ENCODE measurements around the gene RABEP2. TPM values are rescaled to one million over a fixed set of nuclear protein-coding genes. Genes with fewer than 3 reads are reported as not detected.
A peak's percentile ranks its signal among the peaks of the same experiment; 100 is the strongest.

RABEP2 gene
- total RNA-seq, 1 donor from 2014 or later = 35.2 TPM

- TF ChIP-seq CTCF (conservative IDR thresholded peaks at IDR 0.05; ENCODE audit: low read depth, low read length) = no peak
- H3K4me3 ChIP-seq (ENCODE audit: low read depth, low read length) = peak overlapping the region; percentile 73
- DNase-seq (ENCODE audit: low read depth) = no peak
Observed at GRCh38 chr16:28879841-28880588, 45.0 kb downstream of the RABEP2 start.

- H3K4me3 ChIP-seq (ENCODE audit: low read depth, low read length) = peak overlapping the region; percentile 73
- no peak for DNase-seq (ENCODE audit: low read depth)
- TF ChIP-seq CTCF (conservative IDR thresholded peaks at IDR 0.05; ENCODE audit: low read depth, low read length) = no peak
Observed at GRCh38 chr16:28879261-28879840, 45.7 kb downstream of the RABEP2 start.

GRCh38 chr16:28878083-28878926 is 46.7 kb downstream of the RABEP2 start, which contains the start of gene ATP2A1:
Gene ATP2A1, plus strand, starts transcription at chr16:28878488. Its CDS starts 184 bp downstream, at chr16:28878672.
- no peak for TF ChIP-seq CTCF (conservative IDR thresholded peaks at IDR 0.05; ENCODE audit: low read depth, low read length)

GRCh38 chr16:28877655-28878000 is 47.4 kb downstream of the RABEP2 start:
- DNase-seq (ENCODE audit: low read depth) = no peak
- no peak for TF ChIP-seq CTCF (conservative IDR thresholded peaks at IDR 0.05; ENCODE audit: low read depth, low read length)
- no peak overlapping the region for H3K4me3 ChIP-seq (ENCODE audit: low read depth, low read length)

More at GRCh38 chr16:28878083-28878926, 46.7 kb downstream of the RABEP2 start, which contains the start of gene ATP2A1:
- peak within 1 kb of the TSS; percentile 73 for H3K4me3 ChIP-seq (ENCODE audit: low read depth, low read length)
- no peak for DNase-seq (ENCODE audit: low read depth)

- no peak for DNase-seq (ENCODE audit: low read depth)
- no peak for TF ChIP-seq CTCF (conservative IDR thresholded peaks at IDR 0.05; ENCODE audit: low read depth, low read length)
- no peak overlapping the region for H3K4me3 ChIP-seq (ENCODE audit: low read depth, low read length)
Observed at GRCh38 chr16:28876973-28877654, 47.9 kb downstream of the RABEP2 start.

GRCh38 chr16:28876019-28876659 is 48.9 kb downstream of the RABEP2 start:
- DNase-seq (ENCODE audit: low read depth) = no peak
- H3K4me3 ChIP-seq (ENCODE audit: low read depth, low read length) = no peak overlapping the region
- TF ChIP-seq CTCF (conservative IDR thresholded peaks at IDR 0.05; ENCODE audit: low read depth, low read length) = no peak
